ENCODE measurements around the gene DNAAF8.

DNAAF8 gene

DNA sequence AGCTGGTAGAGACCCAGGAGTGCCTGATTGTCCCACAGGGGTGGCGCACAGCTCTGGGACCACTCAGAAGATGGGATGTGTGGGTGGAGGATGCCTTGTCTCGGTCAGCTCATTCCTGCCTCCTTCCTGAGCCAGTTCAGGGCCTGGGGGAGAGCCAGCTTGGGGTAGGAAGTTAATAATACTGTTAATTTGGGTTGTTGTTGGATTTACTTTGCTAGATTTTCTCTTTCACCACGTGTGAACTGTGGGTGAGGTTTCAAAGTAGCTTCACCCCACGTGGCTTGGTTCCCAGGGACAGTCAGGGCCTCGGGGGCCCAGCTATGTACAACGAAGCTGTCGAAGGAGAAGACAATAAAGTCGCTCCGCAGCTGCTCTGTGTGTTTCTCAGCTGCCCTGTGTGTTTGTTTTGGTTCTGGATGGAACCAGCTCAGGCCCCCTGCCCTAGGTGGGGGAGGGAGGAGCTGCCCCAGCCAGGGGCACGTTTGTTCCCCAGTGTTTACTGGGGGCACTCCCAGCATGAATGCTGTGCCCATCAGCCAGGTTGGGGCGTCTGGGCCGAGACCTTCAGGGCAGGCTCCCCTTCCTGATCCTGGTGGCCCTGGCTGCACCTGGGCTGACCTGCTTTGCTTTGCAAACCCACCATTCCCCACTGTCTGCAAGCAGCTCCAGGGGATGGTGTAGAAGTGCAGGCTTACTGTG is 38.7 kb upstream of the DNAAF8 start:
- DNase-seq: no peak

DNA sequence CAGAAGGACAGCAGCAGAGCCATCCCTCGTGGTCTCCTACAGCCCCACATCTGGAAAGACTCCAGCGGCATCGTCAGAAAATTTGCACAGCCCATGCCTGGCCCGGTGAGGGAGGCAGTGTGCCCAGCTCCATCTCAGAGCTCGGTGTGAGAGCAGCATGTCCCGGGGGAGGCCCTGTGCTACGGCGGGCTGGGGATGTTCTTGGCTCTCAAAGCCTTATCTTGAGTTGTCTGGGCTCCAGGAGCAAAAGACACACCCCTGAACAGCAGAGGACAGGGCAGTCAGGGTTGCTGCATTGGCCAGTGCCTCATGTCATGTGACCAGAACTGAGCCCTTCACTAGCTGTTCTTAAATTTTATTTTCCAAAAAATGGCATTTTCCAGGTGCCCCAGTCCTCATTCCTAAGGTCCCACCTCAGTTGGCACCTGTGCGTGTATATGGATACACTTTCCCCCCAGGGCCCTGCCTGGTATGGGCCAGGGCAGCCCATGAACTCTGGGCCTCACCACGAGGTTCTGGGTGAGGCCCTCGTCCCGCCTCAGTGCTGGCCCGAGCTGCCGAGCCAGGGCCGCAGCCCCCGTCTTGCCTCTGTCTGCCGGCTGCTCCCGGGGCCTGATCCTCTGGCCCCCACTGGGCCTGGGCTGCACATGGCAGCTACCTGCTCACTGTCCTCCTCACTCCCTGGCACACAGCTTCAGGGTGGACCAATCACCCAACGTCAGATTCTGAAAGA is 38.0 kb upstream of the DNAAF8 start:
- DNase-seq: no peak

DNA sequence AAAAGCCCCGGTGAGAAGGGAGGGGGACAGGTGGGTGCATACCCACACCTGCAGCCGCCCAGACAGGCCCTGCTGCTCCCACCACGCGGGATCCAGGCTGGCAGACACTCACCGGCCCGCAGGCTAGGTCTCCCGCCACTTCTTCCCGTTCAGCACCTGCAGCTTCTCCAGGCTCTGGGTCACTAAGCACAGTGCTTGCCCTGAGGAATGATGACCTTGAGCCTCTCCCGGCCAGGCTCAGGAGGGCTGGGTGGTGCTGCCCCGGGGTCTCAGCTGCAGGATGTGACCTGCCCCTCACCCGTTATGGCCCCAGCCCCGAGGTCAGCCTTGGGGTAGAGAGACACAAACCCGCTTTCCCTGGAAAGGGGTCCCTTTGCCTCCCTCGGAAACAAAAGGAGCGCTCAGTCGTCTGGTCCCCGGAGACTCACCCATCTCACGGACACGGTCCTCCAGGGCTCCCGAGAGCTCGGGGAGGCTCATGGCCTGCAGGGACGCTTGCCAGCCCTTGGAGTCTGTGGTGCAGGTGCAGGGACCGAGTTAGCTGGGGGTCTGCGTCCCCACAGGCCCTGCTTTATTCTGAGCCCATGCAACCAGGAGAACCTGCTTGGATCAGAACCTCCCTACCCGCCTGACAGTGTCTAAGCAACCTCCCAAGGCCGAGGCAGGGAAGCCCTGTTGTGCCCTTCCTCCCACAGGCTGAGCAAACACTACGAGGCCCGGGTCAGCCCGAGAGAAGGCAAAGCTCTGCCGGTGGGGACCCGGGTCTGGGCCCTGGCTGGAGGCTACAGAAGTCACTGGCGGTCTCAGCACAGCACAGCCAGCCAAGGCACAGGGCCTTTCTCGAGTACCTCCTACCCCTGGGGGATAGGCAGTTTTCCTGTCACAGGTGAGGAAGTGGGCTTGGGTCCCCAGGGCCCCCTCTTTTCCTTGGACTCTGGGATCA is 37.2 kb upstream of the DNAAF8 start:
- DNase-seq: no peak

DNA sequence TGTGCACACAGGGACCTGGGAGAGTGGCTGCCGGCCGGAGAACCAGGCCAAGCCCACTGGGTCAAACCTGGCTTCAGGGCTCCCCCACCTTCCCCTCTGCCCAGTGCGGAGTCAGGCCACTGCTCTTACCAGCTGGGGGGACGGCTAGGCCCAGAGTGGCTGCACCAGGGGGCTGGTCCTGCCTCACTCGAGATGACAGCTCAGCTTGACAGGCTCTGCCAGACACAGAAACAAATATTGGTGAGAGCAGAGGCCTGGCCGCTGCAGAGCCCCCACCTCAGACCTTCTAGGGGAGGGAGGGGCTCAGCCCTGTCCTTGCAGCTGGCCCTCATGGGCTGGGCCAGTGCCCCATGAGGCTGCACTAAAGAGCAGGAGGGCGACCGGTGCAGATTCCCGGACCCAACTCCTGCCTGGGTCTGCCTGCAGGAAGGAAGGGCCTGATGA is 36.5 kb upstream of the DNAAF8 start:
- DNase-seq: no peak

DNA sequence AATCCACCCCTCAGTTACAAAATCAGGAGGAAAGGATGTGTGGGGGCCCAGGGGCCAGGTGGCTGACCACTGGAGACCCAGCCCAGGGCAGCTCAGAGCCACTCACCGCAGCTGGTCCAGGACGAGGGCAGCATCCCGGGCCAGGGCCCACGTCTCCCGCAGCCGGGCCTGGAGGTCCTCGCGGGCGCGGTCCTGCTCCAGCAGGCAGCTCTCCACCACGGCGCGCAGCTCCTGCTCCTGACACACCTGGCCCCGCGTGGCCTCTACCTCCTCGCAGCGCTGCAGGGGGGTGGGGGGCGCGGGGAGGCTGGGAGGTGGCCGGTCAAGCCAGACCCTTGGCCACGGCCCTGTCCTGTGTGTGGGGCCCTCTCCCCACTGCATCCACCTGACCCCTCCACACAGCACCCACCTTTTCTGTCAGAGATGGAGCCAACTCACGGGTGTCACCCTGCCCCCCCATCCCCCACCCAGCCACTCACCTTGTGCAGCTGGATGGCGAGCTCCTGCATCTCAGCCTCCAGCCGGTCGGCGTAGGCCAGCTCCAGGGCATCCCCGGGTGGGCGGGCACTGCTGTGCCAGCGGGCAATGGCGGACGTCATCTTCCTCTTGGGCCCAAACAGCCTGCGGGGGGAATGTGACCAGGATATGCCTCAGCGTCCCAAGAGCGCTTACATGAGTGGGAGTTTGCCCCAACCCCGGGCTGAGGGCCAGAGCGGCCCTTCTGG is 35.9 kb upstream of the DNAAF8 start:
- no peak for DNase-seq

DNA sequence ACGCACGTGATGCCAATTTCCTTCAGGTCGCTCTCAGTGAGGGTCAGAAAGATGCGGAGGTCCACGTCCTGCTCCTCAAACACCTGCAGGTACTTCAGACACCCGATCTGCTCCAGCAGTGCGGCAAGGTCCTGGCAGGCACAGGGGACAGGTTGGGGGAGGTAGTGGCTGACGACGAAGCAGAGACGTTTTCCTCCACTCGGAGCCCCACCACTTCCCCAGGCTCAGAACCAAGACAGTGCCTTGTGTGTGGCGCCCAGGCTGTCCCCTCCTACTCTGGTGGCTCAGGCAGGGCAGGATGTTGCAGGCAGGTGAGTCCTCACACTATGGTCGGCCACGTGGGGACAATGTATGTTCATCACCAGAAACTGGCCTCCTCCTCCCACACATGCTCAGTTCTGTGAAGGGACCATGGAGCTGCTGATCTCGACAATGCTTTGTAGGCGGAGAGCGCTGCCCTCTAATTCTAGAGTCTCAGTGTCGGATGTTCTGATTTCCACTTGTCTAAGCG is 35.2 kb upstream of the DNAAF8 start:
- no peak for DNase-seq

DNA sequence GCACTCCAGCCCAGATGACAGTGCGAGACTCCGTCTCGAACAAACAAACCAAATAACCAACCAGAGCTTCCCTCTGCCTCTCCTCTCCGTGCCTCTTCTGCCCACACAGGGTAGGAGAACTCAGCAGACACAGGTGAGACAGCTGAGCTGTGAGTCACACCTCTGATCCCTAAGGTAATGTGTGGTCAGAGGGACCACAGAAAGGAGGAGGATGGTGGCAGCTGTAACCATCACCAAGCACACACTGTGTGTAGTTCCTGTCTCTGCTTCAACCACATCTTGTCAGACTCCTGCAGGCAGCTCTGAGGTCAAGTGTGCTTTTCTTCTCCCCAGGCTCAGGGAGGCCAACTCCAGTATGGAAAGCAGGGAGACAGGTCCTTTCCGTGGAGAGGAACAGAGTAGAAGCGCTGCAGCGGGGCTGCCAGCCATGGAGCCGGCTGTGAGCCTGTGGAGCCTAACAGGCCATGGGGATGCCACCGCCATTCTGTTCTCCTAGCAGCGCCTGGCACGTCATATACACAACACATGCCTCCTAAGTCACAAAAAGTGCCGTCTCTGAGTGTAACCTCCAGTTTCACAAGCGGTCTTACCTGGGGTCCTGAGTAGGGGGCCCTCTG is 33.8 kb upstream of the DNAAF8 start:
- peak; percentile 36 for DNase-seq

DNA sequence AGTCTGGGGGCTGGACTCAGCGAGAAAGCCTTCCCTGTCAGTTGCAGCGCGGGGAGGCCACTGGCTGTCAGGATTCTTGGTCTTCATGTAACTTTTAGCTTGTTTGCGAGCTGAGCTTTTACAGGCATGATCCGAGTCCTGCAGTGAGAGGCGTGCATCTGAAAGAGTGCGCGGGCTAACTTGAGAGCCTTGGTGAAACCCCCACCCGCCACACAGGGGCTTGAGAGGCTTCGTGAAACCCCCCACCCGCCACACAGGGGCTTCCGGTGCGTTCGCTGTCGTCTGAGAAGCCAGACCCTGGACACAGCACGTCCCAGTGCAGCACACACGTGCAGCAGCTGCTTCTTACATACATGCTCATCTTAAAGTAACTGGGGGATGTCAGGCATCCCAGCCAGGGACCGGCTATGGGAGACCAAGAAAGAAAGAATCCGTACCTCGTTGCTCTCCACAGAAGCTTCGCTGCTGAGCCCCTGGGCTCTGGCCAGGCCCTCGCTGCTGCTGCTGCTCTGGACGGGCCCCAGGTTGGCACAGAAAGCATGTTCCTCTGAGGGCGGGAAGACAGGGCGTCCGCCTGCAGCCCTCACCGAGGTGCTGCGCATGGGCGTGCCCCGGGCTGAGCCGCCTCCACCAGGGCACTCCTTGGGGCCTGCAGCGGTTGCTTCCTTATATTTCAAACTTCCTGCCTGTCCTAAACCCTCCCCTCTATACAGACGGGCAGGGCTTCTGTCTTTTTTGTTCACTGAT is 33.2 kb upstream of the DNAAF8 start:
- DNase-seq: no peak

DNA sequence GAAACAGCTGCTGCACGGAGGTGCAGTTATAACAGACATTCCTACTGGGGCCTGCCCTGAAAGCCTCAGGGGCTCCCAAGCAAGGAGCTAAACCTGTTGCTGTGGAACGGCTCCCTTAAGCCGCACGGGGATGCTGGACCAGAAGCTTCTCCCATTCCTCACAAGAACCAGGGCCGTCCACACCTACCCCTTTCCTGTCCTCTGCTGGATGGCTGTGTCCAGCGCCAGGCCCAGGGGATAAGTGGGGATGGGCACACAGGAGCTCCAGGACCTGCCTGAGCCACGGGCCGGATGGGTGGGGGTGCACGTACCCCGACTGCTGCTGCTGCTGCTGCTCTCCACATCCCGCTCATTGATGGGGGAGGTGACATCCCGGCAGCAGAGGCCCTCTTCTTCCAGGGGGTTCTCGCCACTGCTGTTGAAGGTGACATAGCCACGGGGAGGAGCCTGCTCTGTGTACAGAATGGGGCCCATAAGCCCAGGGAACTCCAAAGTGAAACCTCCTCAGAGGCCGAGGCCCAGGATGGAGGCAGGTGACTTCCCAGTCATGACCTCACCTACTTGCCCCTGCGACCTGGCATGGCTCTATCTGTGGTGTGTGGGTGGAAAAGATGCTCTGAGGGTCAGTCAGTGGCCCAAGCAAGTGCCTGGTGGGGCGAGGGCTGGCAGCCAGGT is 32.4 kb upstream of the DNAAF8 start:
- DNase-seq: no peak

DNA sequence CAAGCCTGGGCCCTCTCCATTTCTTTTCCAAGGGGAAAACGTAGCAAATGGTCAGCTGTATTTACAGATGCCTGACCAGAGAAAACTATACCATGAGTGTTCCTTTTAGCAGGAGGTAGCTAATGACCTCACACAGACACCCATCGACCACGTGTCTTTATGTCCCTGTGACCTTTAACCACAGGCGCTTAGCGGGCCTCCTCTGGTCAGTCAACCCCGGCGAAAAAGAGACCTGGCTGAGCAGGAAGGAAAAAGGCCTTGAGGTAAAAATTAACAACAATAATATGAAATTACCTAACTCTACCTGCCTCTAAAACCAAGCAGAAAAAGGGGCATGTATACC is 31.9 kb upstream of the DNAAF8 start:
- DNase-seq: no peak

DNA sequence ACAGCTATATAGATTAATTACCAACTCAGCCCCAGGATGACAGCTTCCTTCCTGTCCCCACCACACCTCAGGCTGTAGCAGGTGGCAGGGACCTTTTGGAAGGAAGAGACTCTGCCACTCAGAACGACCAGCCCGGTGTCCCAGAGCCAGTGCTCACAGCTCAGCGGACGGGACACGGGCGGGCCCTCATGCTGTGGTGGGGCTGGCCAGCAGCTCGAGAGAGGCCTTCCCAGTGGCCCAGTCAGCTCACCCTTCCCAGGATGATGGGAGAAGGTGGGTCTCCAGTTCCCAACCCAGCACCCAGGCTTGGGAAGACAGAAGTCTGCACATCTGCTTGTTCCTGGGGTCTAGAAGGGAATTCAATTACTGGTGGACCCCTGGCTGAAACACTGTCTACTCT is 30.4 kb upstream of the DNAAF8 start:
- no peak for DNase-seq

DNA sequence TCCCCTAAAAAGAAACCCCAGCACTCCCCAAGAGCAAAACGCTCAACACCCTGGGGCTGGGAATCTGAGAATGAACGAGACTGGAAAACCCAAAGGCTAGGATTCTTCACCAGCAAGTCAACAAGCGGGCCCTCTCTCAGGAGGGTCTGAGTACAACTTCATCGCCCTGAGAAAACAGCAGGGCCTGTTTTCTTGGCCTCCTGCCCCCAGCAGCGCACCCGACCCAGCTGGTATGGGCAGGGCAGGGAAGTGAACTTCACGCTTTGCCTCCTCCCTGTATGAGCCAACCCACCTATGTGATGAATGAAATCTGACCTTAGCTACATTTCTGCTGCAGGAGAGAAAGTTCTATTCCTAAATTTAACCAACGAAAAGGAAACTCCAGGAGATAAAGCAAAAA is 29.8 kb upstream of the DNAAF8 start:
- DNase-seq: no peak

DNA sequence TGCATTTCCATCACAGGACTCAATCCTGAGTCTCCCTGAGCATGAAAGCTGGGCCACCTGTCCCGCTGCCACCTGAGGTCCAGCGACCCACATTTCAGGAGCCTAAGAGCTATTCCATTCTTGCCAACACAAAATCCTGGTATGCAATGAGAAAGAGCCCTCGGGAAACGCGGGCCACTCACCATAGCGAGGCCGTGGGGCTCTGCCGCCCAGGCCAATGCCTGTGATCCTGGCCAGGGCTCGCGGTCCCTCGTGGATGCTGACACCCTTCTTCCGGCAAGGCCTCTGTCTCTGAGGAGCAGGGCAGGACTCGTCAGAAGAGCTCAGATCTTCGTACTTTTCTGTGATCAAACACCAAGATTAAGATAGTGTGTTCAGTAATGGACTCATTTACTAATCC is 29.4 kb upstream of the DNAAF8 start:
- DNase-seq: no peak

DNA sequence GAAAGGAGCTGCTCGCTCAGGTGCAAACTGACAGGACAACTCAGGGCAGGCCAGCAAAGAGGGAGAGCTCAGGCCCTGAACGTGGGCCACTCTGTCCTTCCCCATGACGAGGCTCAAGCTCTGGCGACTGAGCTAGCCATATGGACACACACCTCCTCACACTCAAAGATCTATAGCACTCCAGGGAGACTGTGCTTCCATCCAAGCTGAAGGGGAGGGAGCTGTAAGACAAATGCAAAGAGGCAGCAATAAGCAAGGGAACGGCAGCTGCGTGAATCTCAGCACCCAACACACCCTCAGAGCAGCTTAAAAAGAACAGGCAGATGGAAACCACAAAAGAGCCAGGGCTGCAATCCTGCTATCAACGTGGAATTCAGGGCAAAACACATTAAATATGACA is 27.5 kb upstream of the DNAAF8 start:
- DNase-seq: no peak

DNA sequence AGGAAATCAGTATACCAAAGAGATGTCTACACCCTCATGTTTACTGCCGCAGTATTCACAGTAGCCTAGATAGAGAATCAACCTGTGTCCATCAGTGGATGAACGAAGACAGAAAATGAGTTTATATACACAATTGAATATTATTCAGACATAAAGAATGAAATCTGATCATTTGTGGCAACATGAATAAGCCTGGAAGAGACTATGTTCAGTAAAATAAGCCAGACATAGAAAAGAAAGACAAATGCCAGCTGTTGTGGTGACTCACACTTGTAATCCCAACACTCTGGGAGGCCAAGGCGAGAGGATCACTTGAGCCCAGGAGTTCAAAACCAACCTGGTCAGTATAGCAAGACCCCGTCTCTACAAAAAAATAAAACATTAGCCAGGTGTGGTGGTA is 24.9 kb upstream of the DNAAF8 start:
- DNase-seq: no peak

DNA sequence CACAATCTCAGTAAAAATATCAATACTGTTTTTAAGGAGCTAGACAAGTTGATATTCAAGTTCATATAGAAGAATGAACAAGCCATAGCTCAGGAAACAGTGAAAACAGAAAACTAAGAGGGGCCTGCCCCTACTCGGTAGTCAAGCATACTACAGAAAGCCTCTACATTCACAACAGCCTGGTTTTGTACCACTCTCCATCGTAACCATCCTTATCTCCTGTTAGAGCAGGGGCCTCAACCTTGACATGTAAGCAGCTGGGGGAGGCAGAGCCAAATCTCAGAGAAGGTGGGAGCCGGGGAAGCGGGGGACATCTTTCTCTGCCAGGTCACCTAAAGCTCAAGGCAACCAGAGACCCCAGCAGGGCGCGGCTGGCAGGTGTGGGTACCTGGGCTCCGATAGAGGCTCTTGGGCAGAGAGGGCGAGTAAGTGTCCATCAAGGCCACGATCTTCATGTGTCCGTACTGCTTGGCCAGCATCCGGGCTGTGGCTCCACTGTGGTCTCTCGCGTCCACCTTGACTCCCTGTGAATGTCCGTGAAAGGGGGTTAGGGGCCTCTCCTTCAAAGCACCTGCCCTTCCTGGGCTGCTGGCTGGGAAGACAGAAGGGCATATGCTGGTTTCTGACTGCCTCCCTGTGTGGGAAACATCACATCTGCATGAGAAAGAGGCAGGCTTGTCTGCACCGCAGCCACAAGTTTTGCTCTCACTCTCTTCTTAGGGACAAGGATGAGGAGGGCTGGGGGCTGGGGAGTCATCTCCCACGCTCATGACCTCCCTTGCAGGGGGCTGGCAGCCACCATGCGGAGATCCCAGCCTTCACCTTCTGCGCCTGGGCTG is 20.5 kb upstream of the DNAAF8 start:
- no peak for DNase-seq

DNA sequence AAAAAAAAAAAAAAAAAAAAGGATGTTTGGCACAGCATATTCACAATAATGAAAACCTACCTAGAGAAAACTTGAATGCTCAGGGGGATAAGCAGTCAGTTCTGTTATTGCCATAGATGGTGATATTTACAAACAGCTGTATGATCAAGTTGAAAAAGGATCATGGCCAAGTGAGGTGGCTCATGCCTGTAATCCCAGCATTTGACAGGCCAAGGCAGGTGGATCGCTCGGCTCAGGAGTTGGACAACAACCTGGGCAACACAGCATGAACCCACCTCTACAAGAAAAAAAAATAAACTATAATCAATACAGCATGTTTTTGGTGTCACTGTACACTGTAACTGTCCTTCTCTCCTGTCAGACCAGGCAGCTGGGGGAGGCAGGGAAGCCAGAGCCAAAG is 19.3 kb upstream of the DNAAF8 start:
- DNase-seq: no peak

DNA sequence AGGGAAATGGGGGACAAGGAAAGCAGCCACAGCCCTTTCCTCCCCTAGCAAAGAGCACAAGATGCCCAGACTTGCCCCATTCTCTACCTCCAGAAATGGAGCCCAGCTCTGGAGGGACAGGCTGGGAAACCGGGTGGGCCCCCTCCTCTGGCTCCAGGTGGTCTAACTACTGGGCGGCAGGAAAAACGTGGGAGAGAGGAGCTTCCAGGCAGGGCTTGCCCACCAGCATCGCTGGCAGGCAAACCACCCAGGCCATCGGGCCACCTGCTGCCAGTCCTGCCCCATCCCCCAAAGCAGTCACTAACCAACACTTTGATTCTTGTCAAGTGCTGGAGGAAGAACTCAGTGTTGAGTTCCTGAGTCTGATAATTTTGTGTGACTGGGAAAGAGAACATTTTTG is 15.9 kb upstream of the DNAAF8 start:
- DNase-seq: no peak

DNA sequence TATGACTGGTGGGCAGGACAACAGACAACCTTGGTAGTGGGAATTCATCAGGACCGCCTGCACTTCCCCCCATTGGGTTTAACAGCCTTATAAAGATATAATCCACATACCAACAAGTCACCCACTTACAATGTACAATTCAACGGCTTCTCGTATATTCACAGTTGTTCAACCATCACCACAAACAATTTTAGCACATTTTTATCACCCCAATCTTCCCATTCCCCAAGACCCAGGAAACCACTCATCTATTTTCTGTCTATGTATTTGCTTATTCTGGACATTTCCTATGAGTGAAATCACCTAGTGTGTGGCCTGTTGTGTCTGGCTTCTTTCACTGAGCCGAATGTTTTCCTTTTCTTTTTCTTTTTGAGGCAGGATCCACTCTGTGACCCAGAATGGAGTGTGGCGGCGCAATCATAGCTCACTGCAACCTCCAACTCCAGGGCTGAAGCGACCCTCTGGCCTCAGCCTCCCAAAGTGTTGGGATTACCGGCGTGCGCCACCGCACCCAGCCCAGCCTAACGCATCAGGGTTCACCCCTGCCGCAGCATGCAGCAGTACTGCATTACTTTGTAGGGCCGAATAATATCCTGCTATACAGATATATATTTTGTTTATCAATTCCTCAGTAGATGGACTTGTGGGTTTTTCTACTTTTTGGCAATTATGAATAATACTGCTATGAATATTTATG is 11.1 kb upstream of the DNAAF8 start:
- no peak for DNase-seq
